Astrocyte of the spinal cord (primary cell): ENCODE results near the gene KLHL29.

Experiments used
- DNase-seq: peaks from one replicate; pipeline ENCODE4 v3.0.0; 2011; ENCODE audit warnings: low read depth, low spot score
- H3K4me3 ChIP-seq: 2 replicates; pipeline ENCODE4 v1.5.1; 2011; ENCODE audit warnings: low read depth, mild to moderate bottlenecking, low read length, moderate library complexity
- in situ Hi-C: cut with HindIII; loops from 2 replicates; pipeline ENCODE4 v1.10.0; 2017; ENCODE audit warnings: low sequenced_read_pairs
- TF ChIP-seq, protein P1 (sequence below): IDR thresholded peaks from 2 replicates; pipeline ENCODE4 v1.5.1; 2012; ENCODE audit warnings: low read depth, mild to moderate bottlenecking, low read length, inconsistent platforms

The KLHL29 gene

DNA sequence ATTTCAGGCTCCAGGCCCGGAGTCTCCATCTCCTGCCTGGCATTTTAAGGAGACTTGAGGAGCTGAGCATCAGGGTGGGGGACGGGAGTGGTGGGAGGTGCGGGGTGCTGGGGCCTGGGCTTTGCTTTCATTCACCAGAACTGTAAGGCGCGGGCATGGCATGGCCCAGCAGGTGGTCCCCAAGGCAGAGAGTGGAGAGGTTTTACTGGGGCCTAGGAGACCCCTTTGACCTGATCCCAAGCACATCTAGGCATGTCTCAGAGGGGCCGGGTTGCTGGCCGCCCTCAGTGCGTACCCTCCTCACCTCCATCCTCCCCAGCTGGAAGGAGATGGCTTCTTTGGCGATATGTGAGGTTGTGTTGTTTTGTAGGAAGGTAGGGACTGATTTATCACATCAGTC lies 172.5 kb downstream of the KLHL29 start:
- in situ Hi-C loops, result no loop called here
- TF ChIP-seq, protein P1, sequence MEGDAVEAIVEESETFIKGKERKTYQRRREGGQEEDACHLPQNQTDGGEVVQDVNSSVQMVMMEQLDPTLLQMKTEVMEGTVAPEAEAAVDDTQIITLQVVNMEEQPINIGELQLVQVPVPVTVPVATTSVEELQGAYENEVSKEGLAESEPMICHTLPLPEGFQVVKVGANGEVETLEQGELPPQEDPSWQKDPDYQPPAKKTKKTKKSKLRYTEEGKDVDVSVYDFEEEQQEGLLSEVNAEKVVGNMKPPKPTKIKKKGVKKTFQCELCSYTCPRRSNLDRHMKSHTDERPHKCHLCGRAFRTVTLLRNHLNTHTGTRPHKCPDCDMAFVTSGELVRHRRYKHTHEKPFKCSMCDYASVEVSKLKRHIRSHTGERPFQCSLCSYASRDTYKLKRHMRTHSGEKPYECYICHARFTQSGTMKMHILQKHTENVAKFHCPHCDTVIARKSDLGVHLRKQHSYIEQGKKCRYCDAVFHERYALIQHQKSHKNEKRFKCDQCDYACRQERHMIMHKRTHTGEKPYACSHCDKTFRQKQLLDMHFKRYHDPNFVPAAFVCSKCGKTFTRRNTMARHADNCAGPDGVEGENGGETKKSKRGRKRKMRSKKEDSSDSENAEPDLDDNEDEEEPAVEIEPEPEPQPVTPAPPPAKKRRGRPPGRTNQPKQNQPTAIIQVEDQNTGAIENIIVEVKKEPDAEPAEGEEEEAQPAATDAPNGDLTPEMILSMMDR, result no peak
- no peak overlapping the region for H3K4me3 ChIP-seq
- no peak for DNase-seq

DNA sequence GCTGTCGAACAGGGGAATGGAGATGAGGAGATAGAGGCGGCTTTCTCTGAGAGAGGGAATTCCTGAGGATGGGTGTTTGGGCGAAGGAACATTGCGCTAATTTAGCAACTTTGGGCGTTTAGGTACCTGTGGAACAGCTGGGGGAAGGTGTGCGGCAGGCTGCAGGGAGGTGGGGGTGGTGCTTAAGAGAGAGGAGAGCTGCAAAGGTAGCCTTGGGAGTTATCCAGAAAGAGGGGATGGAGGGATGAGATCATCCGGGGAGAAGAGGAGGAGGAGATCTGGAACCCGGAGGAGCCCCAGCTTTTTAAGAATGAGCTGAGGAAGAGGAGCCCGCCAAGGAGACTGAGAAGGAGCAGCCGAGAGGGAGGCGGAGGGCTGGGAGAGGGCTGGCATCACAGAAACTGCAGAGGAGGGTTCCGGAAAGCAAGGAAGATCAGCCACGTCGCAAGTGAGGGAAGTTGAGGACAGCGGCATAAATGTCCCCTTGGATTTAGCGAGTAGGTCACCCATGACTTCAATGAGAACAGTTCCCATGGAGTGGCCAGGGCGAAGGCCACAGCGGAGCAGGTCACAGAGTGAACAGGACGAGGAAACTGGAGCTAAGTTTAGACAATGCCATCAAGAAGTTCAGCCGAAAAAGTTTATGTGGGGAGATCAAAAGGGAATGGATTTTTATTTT lies 174.7 kb downstream of the KLHL29 start:
- in situ Hi-C loops, result no loop called here
- no peak overlapping the region for H3K4me3 ChIP-seq
- TF ChIP-seq, protein P1, result no peak
- DNase-seq, result no peak

DNA sequence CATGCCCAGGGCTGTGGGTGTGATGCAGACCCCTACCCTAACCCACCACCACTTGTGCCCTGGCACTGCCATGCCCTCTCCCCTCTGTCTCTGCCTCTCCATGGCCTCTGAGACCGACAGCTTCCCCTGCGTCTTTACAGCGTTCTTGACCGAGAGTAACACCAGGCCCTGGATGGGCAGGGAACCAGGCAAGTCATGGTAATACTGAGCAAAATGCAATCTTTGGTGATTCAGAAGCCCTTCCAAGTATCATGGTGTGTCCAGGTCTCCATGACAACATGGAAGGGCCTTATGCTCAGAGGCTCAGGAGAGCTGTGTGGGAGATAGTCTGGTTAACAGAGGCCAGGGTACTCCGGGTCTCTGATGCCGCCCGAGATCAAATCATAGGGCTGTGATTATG lies 176.1 kb downstream of the KLHL29 start:
- in situ Hi-C loops, result no loop called here
- TF ChIP-seq, protein P1, result no peak
- no peak overlapping the region for H3K4me3 ChIP-seq
- DNase-seq, result peak; percentile 40

DNA sequence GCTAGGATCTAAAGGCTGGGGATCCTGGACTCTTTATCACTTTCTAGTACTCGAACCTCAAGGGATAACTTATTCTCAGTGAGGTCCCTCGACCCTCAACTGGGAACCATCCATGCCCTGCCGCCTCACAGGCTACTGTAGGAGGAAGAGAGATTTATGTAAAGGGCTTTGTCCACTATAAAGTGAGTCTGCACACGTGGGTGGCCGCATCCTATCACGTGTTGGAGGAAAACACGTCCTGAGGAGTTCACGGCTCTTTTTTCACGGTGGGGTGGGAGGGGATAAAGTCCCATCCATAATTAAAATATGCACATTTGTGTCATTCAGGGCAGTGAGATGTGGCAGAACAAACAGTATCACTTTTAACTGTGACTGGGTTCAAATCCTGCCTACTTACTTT lies 176.6 kb downstream of the KLHL29 start:
- DNase-seq, result no peak
- H3K4me3 ChIP-seq, result no peak overlapping the region
- TF ChIP-seq, protein P1, result no peak
- in situ Hi-C loops, result no loop called here

DNA sequence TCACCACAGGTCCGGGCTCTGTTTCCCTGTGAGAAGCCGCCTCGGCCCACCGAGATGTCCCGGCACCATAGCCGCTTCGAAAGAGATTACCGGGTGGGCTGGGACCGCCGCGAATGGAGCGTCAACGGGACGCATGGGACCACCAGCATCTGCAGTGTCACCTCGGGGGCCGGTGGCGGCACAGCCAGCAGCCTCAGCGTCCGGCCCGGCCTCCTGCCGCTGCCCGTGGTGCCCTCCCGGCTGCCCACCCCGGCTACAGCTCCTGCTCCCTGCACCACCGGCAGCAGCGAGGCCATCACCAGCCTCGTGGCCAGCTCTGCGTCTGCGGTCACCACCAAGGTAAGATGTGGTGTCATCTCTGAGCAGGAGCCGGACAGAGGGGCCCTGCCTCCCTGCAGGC lies 177.2 kb downstream of the KLHL29 start:
- H3K4me3 ChIP-seq, result no peak overlapping the region
- DNase-seq, result no peak
- in situ Hi-C loops, result no loop called here
- TF ChIP-seq, protein P1, result no peak

DNA sequence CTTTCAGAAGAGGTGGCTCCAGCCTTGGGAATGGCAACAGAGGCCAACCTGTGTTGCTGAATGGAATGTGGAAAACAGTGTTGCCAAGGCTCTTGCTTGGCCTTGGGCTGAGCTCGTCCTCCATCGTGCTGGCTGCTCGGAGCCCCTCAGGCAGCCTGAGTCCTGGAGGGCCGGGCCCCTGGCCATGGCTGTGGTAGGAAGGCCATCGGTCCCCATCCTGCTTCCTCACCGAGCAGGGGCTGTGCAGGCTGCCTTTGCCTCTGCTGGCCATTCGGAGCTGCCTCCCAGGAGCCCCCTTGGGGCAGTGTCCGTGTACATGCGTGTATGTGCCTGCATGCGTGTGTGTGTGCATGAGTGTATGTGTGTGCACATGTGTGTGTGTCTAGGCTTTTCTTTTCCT lies 178.2 kb downstream of the KLHL29 start:
- no peak overlapping the region for H3K4me3 ChIP-seq
- TF ChIP-seq, protein P1, result no peak
- DNase-seq, result no peak
- in situ Hi-C loops, result no loop called here
